SK-N-SH (cell line): ENCODE results near the gene AUTS2. TPM values are rescaled to one million over a fixed set of nuclear protein-coding genes. Genes with fewer than 3 reads are reported as not detected.

Experiments
- CTCF ChIA-PET: fragments of 300-600, 350-600 bp; formaldehyde crosslinking; extraction: SDS; loops from one replicate; lab custom pipeline; 2021; lab: Yijun Ruan, JAX
- POLR2A ChIA-PET: fragments of 350-600 bp; sonication (Branson Sonifier 250); formaldehyde crosslinking; extraction: SDS; loops from one replicate; lab custom pipeline; 2020; ENCODE audit warnings: antibody characterized with exemption, inconsistent platforms; lab: Yijun Ruan, JAX
- DNase-seq: peaks from one replicate; pipeline ENCODE4 v3.0.0; 2012
- H2AFZ ChIP-seq: fragments of 200-600 bp; sonication (generic); 2 replicates; pipeline ENCODE4 v1.8.1; 2016; ENCODE audit warnings: antibody characterized with exemption, mild to moderate bottlenecking, low read depth
- H3F3A ChIP-seq: fragments of 200-600 bp; sonication (generic); replicated peaks from 2 replicates; pipeline ENCODE3; 2016; ENCODE audit warnings: antibody characterized with exemption, mild to moderate bottlenecking; ENCODE audit not compliant: insufficient read depth
- H3K27ac ChIP-seq, 2 experiments: fragments of 200-500 bp in 1 of 2; fragments of 200-600 bp in 1 of 2; sonication (Bioruptor generic) in 1 of 2; sonication (generic), shearing (Covaris generic) in 1 of 2; 2 replicates each; pipeline versions ENCODE4 v1.5.1 to v1.6.1; 2014 to 2016; ENCODE audit warnings: low read depth in 2 of 2, inconsistent platforms in 1 of 2, low read length in 1 of 2, mild to moderate bottlenecking in 1 of 2, mixed read lengths in 1 of 2
- H3K27me3 ChIP-seq: fragments of 200-600 bp; sonication (generic), shearing (Covaris generic); 2 replicates; pipeline ENCODE4 v1.6.1; 2016; ENCODE audit warnings: mixed run types; ENCODE audit not compliant: insufficient read depth
- H3K36me3 ChIP-seq, 2 experiments: fragments of 200-500 bp in 1 of 2; fragments of 200-600 bp in 1 of 2; sonication (Bioruptor generic) in 1 of 2; sonication (generic) in 1 of 2; replicated peaks in 1 of 2; 2 replicates each; pipeline versions ENCODE3 to v1.5.1; 2014 to 2016; ENCODE audit warnings: low read length in 1 of 2, mild to moderate bottlenecking in 1 of 2; ENCODE audit not compliant: insufficient read depth in 2 of 2, control insufficient read depth in 1 of 2
- H3K4me1 ChIP-seq, 2 experiments: fragments of 200-500 bp in 1 of 2; fragments of 200-600 bp in 1 of 2; sonication (Bioruptor generic) in 1 of 2; sonication (generic), shearing (Covaris generic) in 1 of 2; 2 replicates each; pipeline versions ENCODE4 v1.5.1 to v1.6.1; 2014 to 2016; ENCODE audit warnings: low read depth in 1 of 2, low read length in 1 of 2, mixed run types in 1 of 2; ENCODE audit not compliant: insufficient read depth in 2 of 2, control insufficient read depth in 1 of 2
- H3K4me2 ChIP-seq: fragments of 200-600 bp; sonication (generic), shearing (Covaris generic); 2 replicates; pipeline ENCODE4 v1.6.1; 2017; ENCODE audit warnings: mixed run types
- H3K4me3 ChIP-seq, 2 experiments: fragments of 200-500 bp in 1 of 2; fragments of 200-600 bp in 1 of 2; sonication (Bioruptor generic) in 1 of 2; sonication (generic), shearing (Covaris generic) in 1 of 2; 2 replicates each; pipeline versions ENCODE4 v1.5.1 to v1.8.1; 2014 to 2016; ENCODE audit warnings: low read depth in 2 of 2, inconsistent platforms in 1 of 2, low read length in 1 of 2, mild to moderate bottlenecking in 1 of 2, mixed read lengths in 1 of 2, moderate library complexity in 1 of 2
- H3K79me2 ChIP-seq: fragments of 200-600 bp; sonication (generic); 2 replicates; pipeline ENCODE4 v1.8.1; 2017; ENCODE audit warnings: mild to moderate bottlenecking; ENCODE audit not compliant: insufficient read depth
- H3K9ac ChIP-seq: fragments of 200-600 bp; sonication (generic); 2 replicates; pipeline ENCODE4 v1.6.1; 2017; ENCODE audit warnings: mixed run types
- H3K9me2 ChIP-seq: fragments of 200-600 bp; sonication (generic); 2 replicates; pipeline ENCODE4 v1.6.1; 2017; ENCODE audit warnings: mixed run types
- H3K9me3 ChIP-seq: fragments of 200-600 bp; sonication (generic); 2 replicates; pipeline ENCODE4 v1.6.1; 2017; ENCODE audit warnings: mixed run types, mild to moderate bottlenecking, moderate library complexity
- H4K20me1 ChIP-seq: fragments of 200-600 bp; sonication (generic); 2 replicates; pipeline ENCODE4 v1.6.1; 2017; ENCODE audit warnings: mild to moderate bottlenecking, mixed run types; ENCODE audit not compliant: insufficient read depth
- EP300 ChIP-seq, 2 experiments: IDR thresholded peaks; 2 replicates each; pipeline versions ENCODE4 v1.4.0 to v1.6.1; 2012; ENCODE audit warnings: borderline replicate concordance in 1 of 2, low read depth in 1 of 2, low read length in 1 of 2
- FOXM1 ChIP-seq: IDR thresholded peaks from 2 replicates; pipeline ENCODE4 v1.4.0; 2012; ENCODE audit warnings: low read depth, mild to moderate bottlenecking
- GABPA ChIP-seq: IDR thresholded peaks from 2 replicates; pipeline ENCODE4 v1.4.0; 2012; ENCODE audit warnings: low read depth, mild to moderate bottlenecking
- JUND ChIP-seq: IDR thresholded peaks from 2 replicates; pipeline ENCODE4 v1.4.0; 2012
- NFIC ChIP-seq: IDR thresholded peaks from 2 replicates; pipeline ENCODE4 v1.4.0; 2012; ENCODE audit warnings: borderline replicate concordance
- NRF1 ChIP-seq: IDR thresholded peaks from 2 replicates; pipeline ENCODE4 v1.6.1; 2012; ENCODE audit warnings: low read depth, mild to moderate bottlenecking, low read length
- POLR2AphosphoS5 ChIP-seq: IDR thresholded peaks from 2 replicates; pipeline ENCODE4 v1.6.1; 2012; ENCODE audit warnings: low read depth, low read length
- RXRA ChIP-seq: IDR thresholded peaks from 2 replicates; pipeline ENCODE4 v1.4.0; 2012; ENCODE audit warnings: low read depth, mild to moderate bottlenecking, borderline replicate concordance
- SMC3 ChIP-seq: IDR thresholded peaks from 2 replicates; pipeline ENCODE4 v1.6.1; 2012; ENCODE audit warnings: low read depth, low read length, improper control_type of control experiment
- TAF1 ChIP-seq: IDR thresholded peaks from 2 replicates; pipeline ENCODE4 v1.6.1; 2012; ENCODE audit warnings: low read depth, mild to moderate bottlenecking, low read length, moderate library complexity, borderline replicate concordance
- TEAD4 ChIP-seq: IDR thresholded peaks from 2 replicates; pipeline ENCODE4 v1.4.0; 2012; ENCODE audit warnings: mild to moderate bottlenecking, borderline replicate concordance; ENCODE audit not compliant: insufficient read depth
- YY1 ChIP-seq: IDR thresholded peaks from 2 replicates; pipeline ENCODE4 v1.4.0; 2012; ENCODE audit warnings: low read depth, mild to moderate bottlenecking
- WGBS: methylation state at CpG from one replicate; pipeline ENCODE4 v1.1.6; 2017; ENCODE audit warnings: low lambda C conversion rate; 5-methylcytosine and 5-hydroxymethylcytosine counted together
- polyA plus RNA-seq, 3 experiments: library from polyadenylated mRNA; depleted of rRNA; stranded (reverse); fragments of >200 nt; gene quantifications; 2 replicates each; pipeline ENCODE4 v1.2.3, GENCODE V29; 2012
- TF ChIP-seq, protein P1 (sequence below): IDR thresholded peaks from 2 replicates; pipeline ENCODE4 v1.4.0; 2012; ENCODE audit warnings: low read depth
- TF ChIP-seq, protein P2 (sequence below): fragments of 150-350 bp; IDR thresholded peaks from 2 replicates; pipeline ENCODE4 v1.6.1; 2017; ENCODE audit warnings: antibody characterized with exemption, low read length, low read depth, borderline replicate concordance
- TF ChIP-seq, protein P3 (sequence below): IDR thresholded peaks from 2 replicates; pipeline ENCODE4 v1.4.0; 2012; ENCODE audit warnings: low read depth, borderline replicate concordance
- TF ChIP-seq, protein P4 (sequence below): fragments of 200-600 bp; sonication (generic); IDR thresholded peaks from 2 replicates; pipeline ENCODE4 v1.6.1; 2017; ENCODE audit warnings: antibody characterized with exemption, mild to moderate bottlenecking, moderate library complexity

AUTS2 gene
- polyA plus RNA-seq, 1 of the 3 experiments (the other 2 are of a cell fraction) = 15.6 TPM

DNA sequence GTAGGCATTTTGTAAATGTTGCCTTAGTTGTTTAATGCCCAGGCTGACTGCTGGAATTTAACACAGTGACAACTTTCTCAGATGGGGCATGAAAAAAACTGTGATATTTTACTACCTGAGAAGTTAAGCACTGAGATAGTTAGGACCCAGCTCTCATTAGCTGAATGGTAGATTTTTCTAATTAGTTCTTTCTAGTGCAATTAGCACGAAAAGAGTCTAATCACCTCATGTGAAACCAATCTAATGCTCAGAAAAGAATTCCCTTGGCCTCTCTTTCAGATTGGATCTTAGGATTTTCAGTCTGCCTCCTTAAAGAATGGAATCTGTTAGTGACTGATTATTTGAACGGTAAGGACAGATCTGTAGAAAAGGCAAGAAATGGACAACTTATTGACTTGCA is 743.2 kb downstream of the AUTS2 start:
- Histone ChIP-seq H3K9ac (no peak overlapping the region), H4K20me1 (no peaks in the 10 kb centered on the region), H3K9me3 (no peaks in the 10 kb centered on the region), H3K4me3 (no peak overlapping the region), H3K4me2 (no peak overlapping the region), H3F3A (no peaks in the 10 kb centered on the region), H2AFZ (no peak overlapping the region), H3K4me1 (peaks cover 0 to 5% of the 10 kb centered on the region in 2 experiments; a peak in 1 of 4 replicates), H3K27ac (no peak overlapping the region), H3K27me3 (no peaks in the 10 kb centered on the region), H3K36me3 (no peaks in the 10 kb centered on the region), H3K79me2 (no peaks in the 10 kb centered on the region), H3K9me2 (no peaks in the 10 kb centered on the region)
- ChIA-PET POLR2A (no interaction called here), CTCF (interaction anchor here (1.0 kb wide), 1 partner anchor 147 kb away, joined by 3 read pairs; no protein-coding TSS in a partner anchor)
- TF ChIP-seq YY1 (no peak), NRF1 (no peak), RXRA (no peak), FOXM1 (no peak), TEAD4 (no peak), EP300 (IDR thresholded peaks at IDR 0.05; ENCODE audit: borderline replicate concordance in 1 of 2, low read depth in 1 of 2, low read length in 1 of 2) (no peak), POLR2AphosphoS5 (no peak), JUND (no peak), NFIC (no peak), SMC3 (no peak), TAF1 (no peak), GABPA (no peak)
- TF ChIP-seq, protein P1, sequence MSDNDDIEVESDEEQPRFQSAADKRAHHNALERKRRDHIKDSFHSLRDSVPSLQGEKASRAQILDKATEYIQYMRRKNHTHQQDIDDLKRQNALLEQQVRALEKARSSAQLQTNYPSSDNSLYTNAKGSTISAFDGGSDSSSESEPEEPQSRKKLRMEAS = no peak
- TF ChIP-seq, protein P2, sequence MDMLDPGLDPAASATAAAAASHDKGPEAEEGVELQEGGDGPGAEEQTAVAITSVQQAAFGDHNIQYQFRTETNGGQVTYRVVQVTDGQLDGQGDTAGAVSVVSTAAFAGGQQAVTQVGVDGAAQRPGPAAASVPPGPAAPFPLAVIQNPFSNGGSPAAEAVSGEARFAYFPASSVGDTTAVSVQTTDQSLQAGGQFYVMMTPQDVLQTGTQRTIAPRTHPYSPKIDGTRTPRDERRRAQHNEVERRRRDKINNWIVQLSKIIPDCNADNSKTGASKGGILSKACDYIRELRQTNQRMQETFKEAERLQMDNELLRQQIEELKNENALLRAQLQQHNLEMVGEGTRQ = no peak
- TF ChIP-seq, protein P3, sequence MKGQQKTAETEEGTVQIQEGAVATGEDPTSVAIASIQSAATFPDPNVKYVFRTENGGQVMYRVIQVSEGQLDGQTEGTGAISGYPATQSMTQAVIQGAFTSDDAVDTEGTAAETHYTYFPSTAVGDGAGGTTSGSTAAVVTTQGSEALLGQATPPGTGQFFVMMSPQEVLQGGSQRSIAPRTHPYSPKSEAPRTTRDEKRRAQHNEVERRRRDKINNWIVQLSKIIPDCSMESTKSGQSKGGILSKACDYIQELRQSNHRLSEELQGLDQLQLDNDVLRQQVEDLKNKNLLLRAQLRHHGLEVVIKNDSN = no peak
- TF ChIP-seq, protein P4, sequence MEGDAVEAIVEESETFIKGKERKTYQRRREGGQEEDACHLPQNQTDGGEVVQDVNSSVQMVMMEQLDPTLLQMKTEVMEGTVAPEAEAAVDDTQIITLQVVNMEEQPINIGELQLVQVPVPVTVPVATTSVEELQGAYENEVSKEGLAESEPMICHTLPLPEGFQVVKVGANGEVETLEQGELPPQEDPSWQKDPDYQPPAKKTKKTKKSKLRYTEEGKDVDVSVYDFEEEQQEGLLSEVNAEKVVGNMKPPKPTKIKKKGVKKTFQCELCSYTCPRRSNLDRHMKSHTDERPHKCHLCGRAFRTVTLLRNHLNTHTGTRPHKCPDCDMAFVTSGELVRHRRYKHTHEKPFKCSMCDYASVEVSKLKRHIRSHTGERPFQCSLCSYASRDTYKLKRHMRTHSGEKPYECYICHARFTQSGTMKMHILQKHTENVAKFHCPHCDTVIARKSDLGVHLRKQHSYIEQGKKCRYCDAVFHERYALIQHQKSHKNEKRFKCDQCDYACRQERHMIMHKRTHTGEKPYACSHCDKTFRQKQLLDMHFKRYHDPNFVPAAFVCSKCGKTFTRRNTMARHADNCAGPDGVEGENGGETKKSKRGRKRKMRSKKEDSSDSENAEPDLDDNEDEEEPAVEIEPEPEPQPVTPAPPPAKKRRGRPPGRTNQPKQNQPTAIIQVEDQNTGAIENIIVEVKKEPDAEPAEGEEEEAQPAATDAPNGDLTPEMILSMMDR = no peak
- no peak for DNase-seq
- 84% methylated on average over 2 of the region's 2 CpGs for WGBS
